ENCODE data around the gene CACNB4. TPM values are rescaled to one million over a fixed set of nuclear protein-coding genes. Genes with fewer than 3 reads are reported as not detected.

CACNB4 gene
- polyA plus RNA-seq, 2 of the 4 experiments (the other 2 are of a cell fraction): 0.25 to 0.53 TPM

- ChIA-PET POLR2A (interaction anchor here (0.5 to 1.9 kb wide), 20 partner anchors 9 to 898 kb away, joined by 3 to 14 read pairs (median 3); no protein-coding TSS in a partner anchor), CTCF (interaction anchor here (0.8 to 1.4 kb wide), 3 partner anchors 18 to 391 kb away, joined by 3 read pairs; no protein-coding TSS in a partner anchor)
- ATAC-seq: peak; percentile 94 to 98
- peaks cover 26% of the 10 kb centered on the region; the same call in 2 of the 3 replicates for H3K4me1 ChIP-seq
- WGBS (ENCODE audit: missing lambda C conversion rate): 3% methylated on average over 20 of the region's 64 CpGs
- TF ChIP-seq, protein P1, sequence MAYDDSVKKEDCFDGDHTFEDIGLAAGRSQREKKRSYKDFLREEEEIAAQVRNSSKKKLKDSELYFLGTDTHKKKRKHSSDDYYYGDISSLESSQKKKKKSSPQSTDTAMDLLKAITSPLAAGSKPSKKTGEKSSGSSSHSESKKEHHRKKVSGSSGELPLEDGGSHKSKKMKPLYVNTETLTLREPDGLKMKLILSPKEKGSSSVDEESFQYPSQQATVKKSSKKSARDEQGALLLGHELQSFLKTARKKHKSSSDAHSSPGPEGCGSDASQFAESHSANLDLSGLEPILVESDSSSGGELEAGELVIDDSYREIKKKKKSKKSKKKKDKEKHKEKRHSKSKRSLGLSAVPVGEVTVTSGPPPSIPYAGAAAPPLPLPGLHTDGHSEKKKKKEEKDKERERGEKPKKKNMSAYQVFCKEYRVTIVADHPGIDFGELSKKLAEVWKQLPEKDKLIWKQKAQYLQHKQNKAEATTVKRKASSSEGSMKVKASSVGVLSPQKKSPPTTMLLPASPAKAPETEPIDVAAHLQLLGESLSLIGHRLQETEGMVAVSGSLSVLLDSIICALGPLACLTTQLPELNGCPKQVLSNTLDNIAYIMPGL (CRISPR knock-in tag; IDR thresholded peaks at IDR 0.05; ENCODE audit: borderline replicate concordance): no peak
- TF ChIP-seq, protein P2, sequence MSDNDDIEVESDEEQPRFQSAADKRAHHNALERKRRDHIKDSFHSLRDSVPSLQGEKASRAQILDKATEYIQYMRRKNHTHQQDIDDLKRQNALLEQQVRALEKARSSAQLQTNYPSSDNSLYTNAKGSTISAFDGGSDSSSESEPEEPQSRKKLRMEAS (IDR thresholded peaks at IDR 0.05): peak; percentile 88
- TF ChIP-seq JUN (IDR thresholded peaks at IDR 0.05) (peak; percentile 85 to 92), GATA3 (IDR thresholded peaks at IDR 0.05; ENCODE audit: borderline replicate concordance) (peak; percentile 6; the same call in 1 of the 2 replicates), POLR2A (IDR thresholded peaks at IDR 0.05; ENCODE audit: low read length) (peak; percentile 90), PHF8 (IDR thresholded peaks at IDR 0.05; ENCODE audit: borderline replicate concordance, low read depth) (peak; percentile 59), MYC (IDR thresholded peaks at IDR 0.05; ENCODE audit: borderline replicate concordance, low read length) (peak; percentile 91), CBX8 (IDR thresholded peaks at IDR 0.05) (no peak), BCL3 (IDR thresholded peaks at IDR 0.05) (peak; percentile 87), EHF (CRISPR knock-in tag; IDR thresholded peaks at IDR 0.05) (no peak), KDM1A (IDR thresholded peaks at IDR 0.05; ENCODE audit: low read depth) (no peak), EP300 (IDR thresholded peaks at IDR 0.05) (no peak)
- peak within 1 kb of the TSS; percentile 88 to 98 for H3K27ac ChIP-seq
- DNase-seq (ENCODE audit: low read depth in 1 of 2, low spot score in 1 of 2): peak; percentile 73 to 97
- peak within 1 kb of the TSS; percentile 74 for H3K4me2 ChIP-seq
- peak within 1 kb of the TSS; percentile 68 for H3K4me3 ChIP-seq
- H3K9me3 ChIP-seq: no peaks in the 10 kb centered on the region
- FAIRE-seq: no peak
Measured at GRCh38 chr2:151828143-151828889, 270.5 kb downstream of the CACNB4 start, which contains the start of gene ARL5A. Gene ARL5A (minus strand): TSS chr2:151828421. CDS start chr2:151828176, 245 bp downstream.

GRCh38 chr2:151827564-151828142 lies 271.2 kb downstream of the CACNB4 start:
- Histone ChIP-seq H3K4me2 (peak overlapping the region; percentile 74), H3K4me3 (peak overlapping the region; percentile 68), H3K9me3 (no peaks in the 10 kb centered on the region), H3K27ac (peak overlapping the region; percentile 88 to 98), H3K4me1 (peaks cover 26% of the 10 kb centered on the region; the same call in 2 of the 3 replicates)
- peak; percentile 74; the same call in 1 of the 2 replicates for TF ChIP-seq CHD4 (IDR thresholded peaks at IDR 0.05; ENCODE audit: borderline replicate concordance)
- no peak for TF ChIP-seq ZSCAN20 (CRISPR knock-in tag; IDR thresholded peaks at IDR 0.05)
- TF ChIP-seq FOXS1 (CRISPR knock-in tag; IDR thresholded peaks at IDR 0.05): no peak
- peak; percentile 95 for TF ChIP-seq KDM1A (IDR thresholded peaks at IDR 0.05; ENCODE audit: low read depth)
- peak; percentile 65; the same call in 1 of the 2 replicates for TF ChIP-seq HDAC2 (IDR thresholded peaks at IDR 0.05)
- TF ChIP-seq HOXB5 (CRISPR knock-in tag; IDR thresholded peaks at IDR 0.05): no peak
- TF ChIP-seq, protein P3, sequence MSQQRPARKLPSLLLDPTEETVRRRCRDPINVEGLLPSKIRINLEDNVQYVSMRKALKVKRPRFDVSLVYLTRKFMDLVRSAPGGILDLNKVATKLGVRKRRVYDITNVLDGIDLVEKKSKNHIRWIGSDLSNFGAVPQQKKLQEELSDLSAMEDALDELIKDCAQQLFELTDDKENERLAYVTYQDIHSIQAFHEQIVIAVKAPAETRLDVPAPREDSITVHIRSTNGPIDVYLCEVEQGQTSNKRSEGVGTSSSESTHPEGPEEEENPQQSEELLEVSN (IDR thresholded peaks at IDR 0.05; ENCODE audit: borderline replicate concordance, low read depth): no peak
- ChIA-PET POLR2A (interaction anchor here (0.5 to 1.9 kb wide), 20 partner anchors 9 to 899 kb away, joined by 3 to 14 read pairs (median 3); no protein-coding TSS in a partner anchor), CTCF (interaction anchor here (0.8 to 1.4 kb wide), 3 partner anchors 19 to 391 kb away, joined by 3 read pairs; no protein-coding TSS in a partner anchor)
- no peak for FAIRE-seq
- under 1% methylated on average over 33 of the region's 38 CpGs for WGBS (ENCODE audit: missing lambda C conversion rate)
- peak; percentile 48 to 53; a peak in 5 of 6 replicates for ATAC-seq
- peak; percentile 15 to 17 for DNase-seq (ENCODE audit: low read depth in 1 of 2, low spot score in 1 of 2)
